MM.1S (cell line): ENCODE results near the gene ITIH3.

Source experiments
- DNase-seq: peaks from one replicate; pipeline ENCODE4 v3.0.0-alpha.2; 2015
- H2AFZ ChIP-seq: fragments of 300-600 bp; sonication (generic); 2 replicates; pipeline ENCODE4 v1.6.0; 2016; ENCODE audit warnings: antibody characterized with exemption, low read length
- H3F3A ChIP-seq: fragments of 300-600 bp; sonication (generic); 2 replicates; pipeline ENCODE4 v1.6.1; 2016; ENCODE audit warnings: mild to moderate bottlenecking, antibody characterized with exemption, low read length, moderate library complexity, mixed read lengths; ENCODE audit not compliant: insufficient read depth
- H3K27ac ChIP-seq: fragments of 300-600 bp; sonication (generic); 2 replicates; pipeline ENCODE4 v1.5.1; 2016; ENCODE audit warnings: mild to moderate bottlenecking, low read length
- H3K27me3 ChIP-seq: fragments of 300-600 bp; sonication (generic); replicated peaks from 2 replicates; pipeline ENCODE4 v1.6.0; 2016; ENCODE audit warnings: low read length; ENCODE audit not compliant: insufficient read depth
- H3K36me3 ChIP-seq: fragments of 300-600 bp; sonication (generic); replicated peaks from 2 replicates; pipeline ENCODE4 v1.6.1; 2016; ENCODE audit warnings: mild to moderate bottlenecking, low read length, mixed read lengths; ENCODE audit not compliant: insufficient read depth
- H3K4me1 ChIP-seq: fragments of 300-600 bp; sonication (generic); 2 replicates; pipeline ENCODE4 v1.6.1; 2016; ENCODE audit warnings: low read length, mixed read lengths
- H3K4me2 ChIP-seq: fragments of 300-600 bp; sonication (generic); 2 replicates; pipeline ENCODE4 v1.6.0; 2016; ENCODE audit warnings: low read depth, low read length
- H3K4me3 ChIP-seq: fragments of 300-600 bp; sonication (generic); 2 replicates; pipeline ENCODE4 v1.5.1; 2016; ENCODE audit warnings: low read length, mixed read lengths
- H3K79me2 ChIP-seq: fragments of 300-600 bp; sonication (generic); 2 replicates; pipeline ENCODE4 v1.6.1; 2016; ENCODE audit warnings: mixed run types, low read length, mixed read lengths
- H3K9ac ChIP-seq: fragments of 300-600 bp; sonication (generic); 2 replicates; pipeline ENCODE4 v1.6.1; 2016; ENCODE audit warnings: low read length, mixed read lengths
- H3K9me2 ChIP-seq: fragments of 300-600 bp; sonication (generic); replicated peaks from 2 replicates; pipeline ENCODE4 v1.6.1; 2016; ENCODE audit warnings: mild to moderate bottlenecking, low read length, mixed read lengths; ENCODE audit not compliant: insufficient read depth
- H3K9me3 ChIP-seq: fragments of 300-600 bp; sonication (generic); replicated peaks from 2 replicates; pipeline ENCODE4 v1.6.1; 2016; ENCODE audit warnings: mild to moderate bottlenecking, low read length, mixed read lengths; ENCODE audit not compliant: insufficient read depth
- H4K20me1 ChIP-seq: fragments of 300-600 bp; sonication (generic); 2 replicates; pipeline ENCODE4 v1.6.1; 2016; ENCODE audit warnings: mild to moderate bottlenecking, low read length, moderate library complexity, mixed read lengths; ENCODE audit not compliant: insufficient read depth
- EZH2 ChIP-seq: fragments of 300-600 bp; sonication (generic); optimal IDR thresholded peaks from 2 replicates; pipeline ENCODE3; 2017; ENCODE audit warnings: low read depth, mild to moderate bottlenecking, antibody characterized with exemption, low read length, mixed read lengths
- EZH2phosphoT487 ChIP-seq: fragments of 300-600 bp; sonication (generic); IDR thresholded peaks from 2 replicates; pipeline ENCODE4 v1.6.1; 2018; ENCODE audit warnings: antibody characterized with exemption, low read length
- TF ChIP-seq, protein P1 (sequence below): fragments of 300-600 bp; sonication (generic); IDR thresholded peaks from 2 replicates; pipeline ENCODE4 v1.5.1; 2016; ENCODE audit warnings: antibody characterized with exemption, low read length, mixed read lengths

ITIH3 gene

DNA sequence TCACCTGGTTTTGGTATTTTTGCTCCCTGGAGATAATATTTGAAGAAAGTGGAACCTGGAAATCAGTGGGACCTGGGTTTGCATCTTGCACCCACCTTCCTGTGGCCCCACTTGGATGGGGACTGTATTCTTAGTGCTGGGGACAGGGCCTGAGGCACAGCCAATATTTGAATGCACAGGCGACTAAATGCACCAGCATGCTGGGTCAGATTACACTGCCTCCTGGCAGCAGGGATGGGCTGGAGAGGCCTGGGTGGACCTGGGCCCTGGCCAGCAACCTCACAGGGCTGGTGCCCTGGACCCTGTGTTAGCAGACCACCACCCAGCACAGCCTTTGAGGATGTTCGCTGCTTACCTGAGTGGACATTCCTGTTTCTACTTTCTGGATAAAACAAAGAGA lies 25.3 kb downstream of the ITIH3 start:
- DNase-seq = no peak
- H3K9ac ChIP-seq = no peak overlapping the region
- H3K27me3 ChIP-seq = no peaks in the 10 kb centered on the region
- H3K9me2 ChIP-seq = no peaks in the 10 kb centered on the region
- H3K27ac ChIP-seq = no peak overlapping the region
- H3K4me2 ChIP-seq = no peak overlapping the region
- H3K4me1 ChIP-seq = no peaks in the 10 kb centered on the region
- no peak for TF ChIP-seq EZH2
- TF ChIP-seq, protein P1, sequence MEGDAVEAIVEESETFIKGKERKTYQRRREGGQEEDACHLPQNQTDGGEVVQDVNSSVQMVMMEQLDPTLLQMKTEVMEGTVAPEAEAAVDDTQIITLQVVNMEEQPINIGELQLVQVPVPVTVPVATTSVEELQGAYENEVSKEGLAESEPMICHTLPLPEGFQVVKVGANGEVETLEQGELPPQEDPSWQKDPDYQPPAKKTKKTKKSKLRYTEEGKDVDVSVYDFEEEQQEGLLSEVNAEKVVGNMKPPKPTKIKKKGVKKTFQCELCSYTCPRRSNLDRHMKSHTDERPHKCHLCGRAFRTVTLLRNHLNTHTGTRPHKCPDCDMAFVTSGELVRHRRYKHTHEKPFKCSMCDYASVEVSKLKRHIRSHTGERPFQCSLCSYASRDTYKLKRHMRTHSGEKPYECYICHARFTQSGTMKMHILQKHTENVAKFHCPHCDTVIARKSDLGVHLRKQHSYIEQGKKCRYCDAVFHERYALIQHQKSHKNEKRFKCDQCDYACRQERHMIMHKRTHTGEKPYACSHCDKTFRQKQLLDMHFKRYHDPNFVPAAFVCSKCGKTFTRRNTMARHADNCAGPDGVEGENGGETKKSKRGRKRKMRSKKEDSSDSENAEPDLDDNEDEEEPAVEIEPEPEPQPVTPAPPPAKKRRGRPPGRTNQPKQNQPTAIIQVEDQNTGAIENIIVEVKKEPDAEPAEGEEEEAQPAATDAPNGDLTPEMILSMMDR = no peak
- TF ChIP-seq EZH2phosphoT487 = no peak
- no peaks in the 10 kb centered on the region for H3K36me3 ChIP-seq
- no peak overlapping the region for H3K4me3 ChIP-seq
- no peaks in the 10 kb centered on the region for H3K79me2 ChIP-seq
- no peak overlapping the region for H2AFZ ChIP-seq
- H3K9me3 ChIP-seq = no peaks in the 10 kb centered on the region
- H3F3A ChIP-seq = no peaks in the 10 kb centered on the region
- no peaks in the 10 kb centered on the region for H4K20me1 ChIP-seq

DNA sequence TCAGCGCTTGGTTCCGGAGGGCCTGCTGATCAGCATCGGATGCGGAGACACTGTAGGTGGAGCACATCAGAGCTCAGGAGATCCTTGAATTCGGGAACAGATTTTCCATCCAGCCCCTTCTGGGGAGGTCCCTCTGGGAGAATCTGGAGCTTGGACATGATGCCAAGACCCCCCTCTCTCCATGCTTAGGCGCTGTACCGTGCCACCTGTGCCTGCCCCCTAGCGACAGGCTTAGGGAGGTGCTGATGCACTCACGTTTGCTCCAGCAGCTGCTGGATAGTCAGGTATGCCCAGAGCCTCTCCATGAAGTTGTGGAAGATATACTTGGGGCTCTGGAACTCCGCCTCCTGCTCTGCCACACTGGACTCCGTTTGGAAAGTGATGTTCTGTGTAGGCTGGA lies 26.1 kb downstream of the ITIH3 start:
- Histone ChIP-seq H4K20me1 (no peaks in the 10 kb centered on the region), H3K4me3 (no peak overlapping the region), H3K9me2 (no peaks in the 10 kb centered on the region), H2AFZ (no peak overlapping the region), H3K27ac (no peak overlapping the region), H3K79me2 (no peaks in the 10 kb centered on the region), H3K9ac (no peak overlapping the region), H3K36me3 (no peaks in the 10 kb centered on the region), H3K27me3 (no peaks in the 10 kb centered on the region), H3F3A (no peaks in the 10 kb centered on the region), H3K4me1 (no peaks in the 10 kb centered on the region), H3K4me2 (no peak overlapping the region), H3K9me3 (no peaks in the 10 kb centered on the region)
- no peak for DNase-seq
- TF ChIP-seq, protein P1 = peak; percentile 72
- no peak for TF ChIP-seq EZH2

DNA sequence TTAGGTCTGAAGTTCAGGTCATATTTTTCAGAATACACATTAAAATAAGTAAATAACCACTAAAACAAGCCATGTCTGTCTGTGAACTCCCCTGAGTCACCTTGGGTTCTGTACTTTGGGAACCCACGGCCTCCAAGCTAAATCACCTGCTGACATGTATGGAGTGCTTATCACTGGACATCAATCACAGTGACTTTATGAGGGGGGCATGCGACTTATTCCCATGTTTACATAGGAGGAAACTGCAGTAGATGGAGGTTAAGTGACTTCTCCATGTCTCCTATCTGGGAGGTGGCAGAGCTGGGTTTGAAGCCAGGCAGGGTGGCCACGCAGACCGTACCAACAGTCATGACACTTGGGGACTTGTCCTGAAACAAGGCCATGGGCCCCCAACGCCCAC lies 27.8 kb downstream of the ITIH3 start:
- Histone ChIP-seq H3K79me2 (no peaks in the 10 kb centered on the region), H3K9me2 (no peaks in the 10 kb centered on the region), H3K4me3 (no peak overlapping the region), H3K9ac (no peak overlapping the region), H3K27me3 (no peaks in the 10 kb centered on the region), H4K20me1 (no peaks in the 10 kb centered on the region), H3K4me1 (no peaks in the 10 kb centered on the region), H3K4me2 (no peak overlapping the region), H3K9me3 (no peaks in the 10 kb centered on the region), H3K27ac (no peak overlapping the region), H2AFZ (no peak overlapping the region), H3K36me3 (no peaks in the 10 kb centered on the region), H3F3A (no peaks in the 10 kb centered on the region)
- TF ChIP-seq EZH2phosphoT487 = no peak
- DNase-seq = no peak

DNA sequence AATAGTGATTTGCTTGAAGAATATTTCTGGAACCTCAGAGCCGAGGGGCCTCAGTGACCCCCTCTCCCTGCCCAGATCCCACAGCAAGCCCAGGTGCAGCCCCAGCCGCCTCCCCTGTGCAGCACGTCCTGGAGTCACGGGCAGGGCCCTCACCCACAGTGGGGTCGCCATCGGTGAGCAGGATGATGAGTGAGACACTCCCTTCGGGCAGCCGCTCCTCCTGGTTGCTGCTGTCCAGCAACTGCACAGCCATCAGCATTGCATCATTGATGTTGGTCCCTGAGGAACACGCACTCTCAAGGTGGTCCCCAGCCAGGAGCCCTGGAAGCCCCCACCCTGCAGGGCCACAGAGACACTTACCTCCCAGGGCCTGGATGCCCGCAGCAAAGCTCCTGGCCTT lies 29.4 kb downstream of the ITIH3 start:
- Histone ChIP-seq H3K27ac (no peak overlapping the region), H3F3A (no peaks in the 10 kb centered on the region), H3K4me3 (no peak overlapping the region), H3K4me1 (no peaks in the 10 kb centered on the region), H4K20me1 (no peaks in the 10 kb centered on the region), H3K27me3 (no peaks in the 10 kb centered on the region), H3K4me2 (no peak overlapping the region), H2AFZ (no peak overlapping the region), H3K9me3 (no peaks in the 10 kb centered on the region), H3K79me2 (no peaks in the 10 kb centered on the region), H3K9me2 (no peaks in the 10 kb centered on the region), H3K9ac (no peak overlapping the region), H3K36me3 (no peaks in the 10 kb centered on the region)
- DNase-seq = no peak
- TF ChIP-seq EZH2 (no peak), EZH2phosphoT487 (no peak)
- TF ChIP-seq, protein P1 = no peak
